Measurements from ENCODE around the gene TGM3.
A peak's percentile ranks its signal among the peaks of the same experiment; 100 is the strongest.

TGM3 gene

GRCh38 chr20:2385496-2385895 lies 89.7 kb downstream of the TGM3 start:
- DNase-seq = no peak

- no peak for DNase-seq
These were observed 90.8 kb downstream of the TGM3 start for GRCh38 chr20:2386516-2387179.

- DNase-seq = peak; percentile 16
These were observed 91.4 kb downstream of the TGM3 start for GRCh38 chr20:2387180-2387577.

GRCh38 chr20:2387580-2387979 lies 91.8 kb downstream of the TGM3 start:
- DNase-seq = no peak

Measured in activated T-cell treated with anti-CD3 and anti-CD28 coated beads for 4 hours (primary cell).